ENCODE data around the gene ANKS1A. TPM values are rescaled to one million over a fixed set of nuclear protein-coding genes. Genes with fewer than 3 reads are reported as not detected.
A peak's percentile ranks its signal among the peaks of the same experiment; 100 is the strongest.
"Not testable (repeated sequence)": the region's sequence is repeated elsewhere in the genome, so short reads cannot be mapped to it uniquely, and the experiment has no call there.

ANKS1A gene
- total RNA-seq (2021), result 22.6 and 28.5 TPM in 2 replicates
- Bru-seq, nascent RNA, result percentile 76 among the genes with signal in this experiment
- percentile 82 among the genes with signal in this experiment for BruChase-seq, experiment 1, labeled RNA remaining after a 2-hour chase
- percentile 68 among the genes with signal in this experiment for BruChase-seq, experiment 2, labeled RNA remaining after a 6-hour chase
- long read RNA-seq, full-length matches to known transcripts, result 6 of 24 reads
- long read RNA-seq, partial matches to known transcripts, result 4 of 24 reads
- long read RNA-seq, other reads (novel, unspliced or antisense), result 14 of 24 reads

- peak within 1 kb of the TSS; percentile 57 for H3K27ac ChIP-seq
- TF ChIP-seq EZH2 (IDR thresholded peaks at IDR 0.05; ENCODE audit: low read depth), result no peak
- TF ChIP-seq CTCF (conservative IDR thresholded peaks at IDR 0.05), result no peak
- no TSS peak for BruUV-seq (replicated peaks)
- peaks cover 12% of the 10 kb centered on the region; the same call in 1 of the 2 replicates for H3F3A ChIP-seq (ENCODE audit: insufficient read depth, low read depth)
- H3K27me3 ChIP-seq (ENCODE audit: insufficient read depth, low read depth), result no peaks in the 10 kb centered on the region
- peak within 1 kb of the TSS; percentile 92 for H2AFZ ChIP-seq
- ChIA-PET POLR2A (ENCODE audit: unreplicated experiment) (interaction anchor here (0.6 to 0.7 kb wide), 4 partner anchors 98 to 426 kb away, joined by 3 to 5 read pairs (median 4); no protein-coding TSS in a partner anchor), CTCF (interaction anchor here (1.0 kb wide), 1 partner anchor 144 kb away, joined by 11 read pairs; no protein-coding TSS in a partner anchor)
- H3K9me3 ChIP-seq (ENCODE audit: insufficient read depth, low read depth), result no peaks in the 10 kb centered on the region
- H3K4me3 ChIP-seq, result peak within 1 kb of the TSS; percentile 91
- H3K4me1 ChIP-seq (replicated peaks; ENCODE audit: insufficient read depth), result peaks cover 21% of the 10 kb centered on the region
- no peaks in the 10 kb centered on the region for H3K9me2 ChIP-seq (ENCODE audit: insufficient read depth)
- intact Hi-C loops (cut with micrococcal nuclease; ENCODE audit: unreplicated experiment), result loop anchor here (1.0 kb wide), 2 partner anchors 97 to 132 kb away; partner anchors contain the start of genes BLTP3A and SNRPC
- peak; percentile 77 to 92 for DNase-seq
- H4K20me1 ChIP-seq (ENCODE audit: insufficient read depth), result peaks cover 13% of the 10 kb centered on the region
- peak within 1 kb of the TSS; percentile 93 for H3K4me2 ChIP-seq
- H3K36me3 ChIP-seq (ENCODE audit: low read depth), result no peaks in the 10 kb centered on the region
- H3K79me2 ChIP-seq (ENCODE audit: low read depth), result peaks cover 81% of the 10 kb centered on the region
Observed at GRCh38 chr6:34888874-34889555, at the start of gene ANKS1A. TSS of gene ANKS1A (plus strand) at chr6:34889255. CDS start at chr6:34889403, 148 bp downstream.

- no peak overlapping the region for H2AFZ ChIP-seq
- no peaks in the 10 kb centered on the region for H3K27me3 ChIP-seq (ENCODE audit: insufficient read depth, low read depth)
- TF ChIP-seq CTCF (conservative IDR thresholded peaks at IDR 0.05) (no peak), EZH2 (IDR thresholded peaks at IDR 0.05; ENCODE audit: low read depth) (no peak)
- ChIA-PET POLR2A (ENCODE audit: unreplicated experiment) (no interaction called here), CTCF (no interaction called here)
- BruUV-seq (replicated peaks), result no TSS peak
- H4K20me1 ChIP-seq (ENCODE audit: insufficient read depth), result no peaks in the 10 kb centered on the region; the same call in 1 of the 2 replicates
- H3K27ac ChIP-seq, result no peak overlapping the region
- H3K79me2 ChIP-seq (ENCODE audit: low read depth), result peaks cover 12% of the 10 kb centered on the region; the same call in 1 of the 2 replicates
- peaks cover 16% of the 10 kb centered on the region for H3F3A ChIP-seq (ENCODE audit: insufficient read depth, low read depth)
- no peak for DNase-seq
- no peaks in the 10 kb centered on the region for H3K9me3 ChIP-seq (ENCODE audit: insufficient read depth, low read depth)
- no peak overlapping the region for H3K4me2 ChIP-seq
- intact Hi-C loops (cut with micrococcal nuclease; ENCODE audit: unreplicated experiment), result no loop called here
- H3K4me3 ChIP-seq, result no peak overlapping the region
- peaks cover 45% of the 10 kb centered on the region for H3K36me3 ChIP-seq (ENCODE audit: low read depth)
- H3K4me1 ChIP-seq (replicated peaks; ENCODE audit: insufficient read depth), result peaks cover 11% of the 10 kb centered on the region
- H3K9me2 ChIP-seq (ENCODE audit: insufficient read depth), result no peaks in the 10 kb centered on the region; the same call in 1 of the 2 replicates
Observed at GRCh38 chr6:34839666-34840352, 49.2 kb upstream of the ANKS1A start.

- intact Hi-C loops (cut with micrococcal nuclease; ENCODE audit: unreplicated experiment); H3K27me3 ChIP-seq (ENCODE audit: insufficient read depth, low read depth); POLR2A ChIA-PET (ENCODE audit: unreplicated experiment); CTCF ChIA-PET; BruUV-seq (replicated peaks); DNase-seq; H3K4me3 ChIP-seq; H3K9me2 ChIP-seq (ENCODE audit: insufficient read depth); H3K4me1 ChIP-seq (replicated peaks; ENCODE audit: insufficient read depth); H3K9me3 ChIP-seq (ENCODE audit: insufficient read depth, low read depth); H3K4me2 ChIP-seq; H3K27ac ChIP-seq; H3K79me2 ChIP-seq (ENCODE audit: low read depth); H4K20me1 ChIP-seq (ENCODE audit: insufficient read depth); H3F3A ChIP-seq (ENCODE audit: insufficient read depth, low read depth); H2AFZ ChIP-seq: not testable (repeated sequence)
- peaks cover 15% of the 10 kb centered on the region; the same call in 1 of the 2 replicates for H3K36me3 ChIP-seq (ENCODE audit: low read depth)
Observed at GRCh38 chr6:34849066-34849465, 40.0 kb upstream of the ANKS1A start.

All from PC-9 (cell line).